AG04450 (cell line): ENCODE results near the gene GRIP1. TPM values are rescaled to one million over a fixed set of nuclear protein-coding genes. Genes with fewer than 3 reads are reported as not detected.
"Not testable (repeated sequence)": the region's sequence is repeated elsewhere in the genome, so short reads cannot be mapped to it uniquely, and the experiment has no call there.

Source experiments
- CTCF ChIA-PET: fragments of 300-600, 350-600 bp; formaldehyde crosslinking; extraction: SDS; loops from one replicate; lab custom pipeline; 2022; ENCODE audit warnings: antibody characterized with exemption, inconsistent platforms; lab: Charles Lee
- POLR2A ChIA-PET: fragments of 350-600 bp; formaldehyde crosslinking; extraction: SDS; loops from one replicate; lab custom pipeline; 2021; ENCODE audit warnings: antibody characterized with exemption, inconsistent platforms; lab: Yijun Ruan, JAX
- DNase-seq: peaks from one replicate; pipeline ENCODE4 v3.0.0-alpha.2; 2011; ENCODE audit warnings: low read depth, low spot score
- H3K27ac ChIP-seq: one replicate; pipeline ENCODE4 v1.5.1; 2012; ENCODE audit warnings: low read depth, low read length, control low read depth
- H3K27me3 ChIP-seq: one replicate; pipeline ENCODE4 v1.6.0; 2012; ENCODE audit warnings: low read length; ENCODE audit not compliant: control insufficient read depth, insufficient read depth
- H3K4me3 ChIP-seq: 2 replicates; pipeline ENCODE4 v1.5.1; 2011; ENCODE audit warnings: mild to moderate bottlenecking, low read depth, low read length, control low read depth
- H3K9me3 ChIP-seq: 2 replicates; pipeline ENCODE4 v1.5.1; 2012; ENCODE audit warnings: low read length; ENCODE audit not compliant: control insufficient read depth, insufficient read depth
- polyA plus RNA-seq: library from polyadenylated mRNA; depleted of rRNA; stranded (reverse); fragments of >200 nt; gene quantifications from 2 replicates; pipeline ENCODE4 v1.2.3, GENCODE V29; 2011
- TF ChIP-seq, protein P1 (sequence below): IDR thresholded peaks from 2 replicates; pipeline ENCODE4 v1.5.1; 2011; ENCODE audit warnings: low read depth, low read length, control low read depth, inconsistent platforms

GRIP1 gene
- polyA plus RNA-seq, 1 experiment = not detected

DNA sequence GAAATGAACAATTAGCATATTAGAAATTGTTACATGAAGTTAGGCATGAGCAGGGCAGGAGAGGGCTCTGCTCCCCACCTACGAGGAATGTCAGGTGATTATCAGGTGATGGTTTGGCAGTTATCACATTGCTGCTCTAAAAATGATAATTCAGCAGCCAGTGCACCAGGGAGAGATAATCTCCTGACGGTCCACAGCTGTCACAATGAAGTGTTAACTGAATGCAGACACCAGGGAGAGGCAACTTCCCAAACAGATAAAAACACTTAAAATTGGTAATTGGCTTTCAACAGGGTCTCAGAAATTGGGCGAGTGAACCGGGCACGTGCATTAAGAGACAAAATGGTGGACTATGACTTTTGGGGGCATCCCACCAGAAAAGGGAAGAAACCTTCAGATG is 176.0 kb downstream of the GRIP1 start:
- Histone ChIP-seq H3K27ac (no peak overlapping the region), H3K9me3 (no peaks in the 10 kb centered on the region), H3K4me3 (no peak overlapping the region), H3K27me3 (no peaks in the 10 kb centered on the region)
- TF ChIP-seq, protein P1, sequence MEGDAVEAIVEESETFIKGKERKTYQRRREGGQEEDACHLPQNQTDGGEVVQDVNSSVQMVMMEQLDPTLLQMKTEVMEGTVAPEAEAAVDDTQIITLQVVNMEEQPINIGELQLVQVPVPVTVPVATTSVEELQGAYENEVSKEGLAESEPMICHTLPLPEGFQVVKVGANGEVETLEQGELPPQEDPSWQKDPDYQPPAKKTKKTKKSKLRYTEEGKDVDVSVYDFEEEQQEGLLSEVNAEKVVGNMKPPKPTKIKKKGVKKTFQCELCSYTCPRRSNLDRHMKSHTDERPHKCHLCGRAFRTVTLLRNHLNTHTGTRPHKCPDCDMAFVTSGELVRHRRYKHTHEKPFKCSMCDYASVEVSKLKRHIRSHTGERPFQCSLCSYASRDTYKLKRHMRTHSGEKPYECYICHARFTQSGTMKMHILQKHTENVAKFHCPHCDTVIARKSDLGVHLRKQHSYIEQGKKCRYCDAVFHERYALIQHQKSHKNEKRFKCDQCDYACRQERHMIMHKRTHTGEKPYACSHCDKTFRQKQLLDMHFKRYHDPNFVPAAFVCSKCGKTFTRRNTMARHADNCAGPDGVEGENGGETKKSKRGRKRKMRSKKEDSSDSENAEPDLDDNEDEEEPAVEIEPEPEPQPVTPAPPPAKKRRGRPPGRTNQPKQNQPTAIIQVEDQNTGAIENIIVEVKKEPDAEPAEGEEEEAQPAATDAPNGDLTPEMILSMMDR = no peak
- CTCF ChIA-PET = no interaction called here
- no peak for DNase-seq
- POLR2A ChIA-PET = no interaction called here

DNA sequence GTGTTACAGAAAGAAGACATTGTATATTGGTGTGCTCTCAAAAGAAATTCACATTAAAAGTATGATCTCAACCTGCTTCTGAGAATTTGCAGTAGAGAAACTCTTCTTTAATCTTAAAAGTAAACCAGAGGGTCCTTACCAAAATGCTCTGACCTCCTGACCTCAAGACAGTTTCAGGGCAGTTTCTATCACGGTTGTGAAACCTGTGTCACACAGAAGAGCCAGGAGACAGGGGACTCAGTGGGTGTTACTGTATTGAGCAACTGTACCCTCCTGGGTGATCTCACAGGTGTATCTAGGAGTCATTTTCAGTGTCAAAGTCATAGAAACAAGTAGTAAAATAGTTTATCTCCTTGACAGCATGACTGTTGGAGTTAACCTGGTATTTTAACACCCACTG is 178.0 kb downstream of the GRIP1 start:
- H3K27ac ChIP-seq = no peak overlapping the region
- ChIA-PET POLR2A (no interaction called here), CTCF (no interaction called here)
- no peaks in the 10 kb centered on the region for H3K27me3 ChIP-seq
- no peak overlapping the region for H3K4me3 ChIP-seq
- TF ChIP-seq, protein P1 = no peak
- no peak for DNase-seq
- no peaks in the 10 kb centered on the region for H3K9me3 ChIP-seq

DNA sequence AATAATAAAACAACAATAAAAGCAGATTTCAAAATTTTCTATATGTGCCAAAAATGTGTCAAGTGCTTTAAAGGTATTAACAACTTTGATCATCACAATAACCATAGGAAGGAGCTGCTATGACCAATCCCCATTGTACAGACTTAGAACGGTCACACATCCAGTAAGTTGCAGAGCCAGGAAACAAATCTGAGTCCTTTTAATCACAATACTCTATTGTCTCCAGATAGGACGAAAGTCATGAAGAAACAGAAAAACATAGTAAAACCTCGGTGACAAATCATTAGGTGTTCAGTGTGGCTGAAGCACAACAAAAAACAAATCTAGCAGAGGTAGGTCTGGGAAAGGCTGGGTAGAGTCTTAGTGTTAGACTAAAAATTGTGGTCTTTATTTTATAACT is 178.8 kb downstream of the GRIP1 start:
- H3K4me3 ChIP-seq = no peak overlapping the region
- H3K27me3 ChIP-seq = no peaks in the 10 kb centered on the region
- no peak for DNase-seq
- no peak overlapping the region for H3K27ac ChIP-seq
- ChIA-PET CTCF (no interaction called here), POLR2A (no interaction called here)
- TF ChIP-seq, protein P1 = no peak
- H3K9me3 ChIP-seq = no peaks in the 10 kb centered on the region

DNA sequence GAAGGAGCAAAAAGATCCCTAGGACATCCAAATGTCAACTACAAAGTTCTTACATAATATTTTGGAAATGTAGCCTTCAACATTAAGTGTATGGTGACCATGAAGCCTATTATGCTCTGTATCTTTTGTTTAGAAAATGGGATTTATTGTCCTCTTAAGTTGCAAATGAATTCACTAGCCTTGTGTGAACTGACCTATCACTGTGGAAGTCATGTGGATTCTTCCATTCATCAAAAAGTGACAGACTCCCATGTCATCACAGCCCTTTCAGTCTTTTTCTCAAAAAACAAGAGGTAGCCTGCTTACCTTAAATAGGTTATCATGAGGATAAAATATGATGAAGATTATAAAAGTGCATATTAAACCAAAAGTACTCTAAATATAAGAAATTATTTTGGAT is 179.9 kb downstream of the GRIP1 start:
- TF ChIP-seq, protein P1 = no peak
- ChIA-PET CTCF (no interaction called here), POLR2A (no interaction called here)
- Histone ChIP-seq H3K27ac (no peak overlapping the region), H3K9me3 (no peaks in the 10 kb centered on the region), H3K4me3 (no peak overlapping the region), H3K27me3 (no peaks in the 10 kb centered on the region)
- DNase-seq = no peak

DNA sequence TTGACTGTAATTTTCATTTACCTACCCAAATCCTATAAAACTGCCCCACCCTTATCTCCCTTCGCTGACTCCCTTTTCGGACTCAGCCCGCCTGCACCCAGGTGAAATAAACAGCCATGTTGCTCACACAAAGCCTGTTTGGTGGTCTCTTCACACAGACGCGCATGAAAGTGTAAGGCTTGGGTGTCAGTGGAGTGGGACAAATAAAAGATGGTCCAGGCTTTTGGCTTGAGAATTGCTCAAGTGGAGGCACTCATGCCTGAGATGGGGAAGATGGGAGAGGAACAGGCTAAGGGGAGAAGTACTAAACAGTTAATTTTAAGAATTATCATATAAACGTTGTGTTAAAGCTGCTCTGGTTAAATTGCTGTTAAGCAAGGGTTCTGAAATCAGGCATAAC is 180.8 kb downstream of the GRIP1 start:
- H3K27me3 ChIP-seq, H3K27ac ChIP-seq, CTCF ChIA-PET, DNase-seq, H3K4me3 ChIP-seq, POLR2A ChIA-PET, H3K9me3 ChIP-seq: not testable (repeated sequence)
